ENCODE measurements around the gene PLB1. TPM values are rescaled to one million over a fixed set of nuclear protein-coding genes. Genes with fewer than 3 reads are reported as not detected.

Gene PLB1
- total RNA-seq, 1 donor from 2014 or later, result 2.5 TPM

DNA sequence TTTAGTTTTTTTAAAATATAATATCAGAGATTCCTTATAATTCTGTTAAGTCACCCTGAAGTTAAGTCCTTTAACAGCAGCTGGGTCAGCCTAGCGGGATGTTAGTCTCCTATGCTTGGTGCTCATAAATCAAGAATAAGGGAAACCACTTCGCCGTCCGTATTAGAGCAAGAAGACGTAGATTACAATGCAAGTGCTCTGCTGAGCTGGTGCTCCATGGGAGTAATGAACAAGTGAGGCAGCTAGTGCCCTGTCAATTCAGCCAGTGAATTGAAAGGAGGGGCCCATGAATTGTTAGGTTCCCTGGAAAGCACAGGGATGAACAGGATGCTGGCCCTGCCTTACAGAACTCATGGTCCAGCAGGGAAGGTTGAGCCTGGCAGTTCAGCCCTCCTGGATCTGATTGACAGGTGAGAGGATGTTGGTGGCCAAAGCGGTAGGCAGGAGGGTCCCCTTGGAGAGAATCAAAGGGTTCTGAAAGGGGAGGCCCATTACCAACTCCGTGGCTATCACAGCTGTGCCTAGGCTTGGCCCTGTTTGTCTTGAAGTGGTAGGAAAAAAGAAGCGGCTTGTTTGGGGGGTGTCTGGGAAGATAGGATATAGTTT is 30.8 kb downstream of the PLB1 start:
- intact Hi-C loops (cut with DNase I), result no loop called here

DNA sequence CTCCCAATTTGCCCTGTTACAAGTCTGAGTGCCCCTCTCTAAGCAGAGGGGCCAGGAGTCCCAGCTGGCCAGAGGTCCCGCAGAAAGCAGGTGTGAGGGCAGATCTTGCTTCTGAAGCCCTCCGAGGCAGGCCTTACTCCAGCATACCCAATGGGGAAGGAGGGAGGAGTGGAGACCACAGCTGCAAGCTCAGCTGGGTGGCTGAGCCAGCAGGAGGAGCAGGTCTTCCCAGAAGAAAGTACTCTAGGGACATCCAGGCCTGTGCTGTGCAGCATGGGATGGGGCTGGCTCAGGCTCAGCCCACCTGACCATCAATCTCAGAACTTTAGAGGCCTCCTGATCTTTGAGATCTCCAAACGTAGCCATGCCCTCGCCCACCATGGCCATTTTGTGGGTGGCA is 31.3 kb downstream of the PLB1 start:
- TF ChIP-seq POLR2AphosphoS5 (IDR thresholded peaks at IDR 0.05; ENCODE audit: insufficient read depth in 1 of 2, low read depth in 1 of 2), result no peak
- no peak for TF ChIP-seq POLR2A (IDR thresholded peaks at IDR 0.05)
- TF ChIP-seq, protein P1, sequence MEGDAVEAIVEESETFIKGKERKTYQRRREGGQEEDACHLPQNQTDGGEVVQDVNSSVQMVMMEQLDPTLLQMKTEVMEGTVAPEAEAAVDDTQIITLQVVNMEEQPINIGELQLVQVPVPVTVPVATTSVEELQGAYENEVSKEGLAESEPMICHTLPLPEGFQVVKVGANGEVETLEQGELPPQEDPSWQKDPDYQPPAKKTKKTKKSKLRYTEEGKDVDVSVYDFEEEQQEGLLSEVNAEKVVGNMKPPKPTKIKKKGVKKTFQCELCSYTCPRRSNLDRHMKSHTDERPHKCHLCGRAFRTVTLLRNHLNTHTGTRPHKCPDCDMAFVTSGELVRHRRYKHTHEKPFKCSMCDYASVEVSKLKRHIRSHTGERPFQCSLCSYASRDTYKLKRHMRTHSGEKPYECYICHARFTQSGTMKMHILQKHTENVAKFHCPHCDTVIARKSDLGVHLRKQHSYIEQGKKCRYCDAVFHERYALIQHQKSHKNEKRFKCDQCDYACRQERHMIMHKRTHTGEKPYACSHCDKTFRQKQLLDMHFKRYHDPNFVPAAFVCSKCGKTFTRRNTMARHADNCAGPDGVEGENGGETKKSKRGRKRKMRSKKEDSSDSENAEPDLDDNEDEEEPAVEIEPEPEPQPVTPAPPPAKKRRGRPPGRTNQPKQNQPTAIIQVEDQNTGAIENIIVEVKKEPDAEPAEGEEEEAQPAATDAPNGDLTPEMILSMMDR (IDR thresholded peaks at IDR 0.05), result no peak
- Histone ChIP-seq H3K27me3 (no peaks in the 10 kb centered on the region), H3K4me1 (no peaks in the 10 kb centered on the region), H3K9me3 (no peaks in the 10 kb centered on the region), H3K36me3 (no peaks in the 10 kb centered on the region), H3K4me3 (no peak overlapping the region), H3K27ac (no peak overlapping the region)
- DNase-seq (ENCODE audit: extremely low spot score in 2 of 2), result no peak
- intact Hi-C loops (cut with DNase I), result no loop called here

More for the DNA sequence above, 30.8 kb downstream of the PLB1 start:
- DNase-seq (ENCODE audit: extremely low spot score in 2 of 2), result peak in 1 of 2 donors; percentile 19
- TF ChIP-seq, protein P1 (IDR thresholded peaks at IDR 0.05), result no peak
- TF ChIP-seq POLR2AphosphoS5 (IDR thresholded peaks at IDR 0.05; ENCODE audit: insufficient read depth in 1 of 2, low read depth in 1 of 2) (no peak), POLR2A (IDR thresholded peaks at IDR 0.05) (no peak)
- Histone ChIP-seq H3K36me3 (no peaks in the 10 kb centered on the region), H3K4me1 (no peaks in the 10 kb centered on the region), H3K9me3 (no peaks in the 10 kb centered on the region), H3K27ac (no peak overlapping the region), H3K4me3 (no peak overlapping the region), H3K27me3 (no peaks in the 10 kb centered on the region)

DNA sequence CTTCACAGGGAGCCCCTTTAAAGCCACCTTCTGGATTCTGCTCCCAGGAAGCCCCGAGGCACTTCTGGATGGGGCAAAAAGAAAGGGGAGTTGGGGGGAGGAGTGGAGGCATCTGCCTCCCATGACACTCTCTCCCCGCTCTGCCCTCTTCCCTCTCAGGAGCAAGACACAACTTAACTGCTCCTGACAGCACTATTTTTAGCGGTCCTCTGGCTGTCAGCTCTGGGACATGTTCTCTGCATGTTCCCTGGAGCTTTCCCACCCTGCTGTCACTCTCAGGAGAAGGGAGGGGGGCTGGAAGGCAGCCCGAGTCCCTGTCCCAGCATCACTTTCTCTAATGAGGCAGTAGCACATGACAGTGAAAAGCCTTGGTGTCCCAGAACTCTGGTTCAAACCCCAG is 32.3 kb downstream of the PLB1 start:
- intact Hi-C loops (cut with DNase I), result no loop called here
- no peak for DNase-seq (ENCODE audit: extremely low spot score in 2 of 2)
- no peak for TF ChIP-seq POLR2AphosphoS5 (IDR thresholded peaks at IDR 0.05; ENCODE audit: insufficient read depth in 1 of 2, low read depth in 1 of 2)
- TF ChIP-seq, protein P1 (IDR thresholded peaks at IDR 0.05), result no peak
- no peak for TF ChIP-seq POLR2A (IDR thresholded peaks at IDR 0.05)

DNA sequence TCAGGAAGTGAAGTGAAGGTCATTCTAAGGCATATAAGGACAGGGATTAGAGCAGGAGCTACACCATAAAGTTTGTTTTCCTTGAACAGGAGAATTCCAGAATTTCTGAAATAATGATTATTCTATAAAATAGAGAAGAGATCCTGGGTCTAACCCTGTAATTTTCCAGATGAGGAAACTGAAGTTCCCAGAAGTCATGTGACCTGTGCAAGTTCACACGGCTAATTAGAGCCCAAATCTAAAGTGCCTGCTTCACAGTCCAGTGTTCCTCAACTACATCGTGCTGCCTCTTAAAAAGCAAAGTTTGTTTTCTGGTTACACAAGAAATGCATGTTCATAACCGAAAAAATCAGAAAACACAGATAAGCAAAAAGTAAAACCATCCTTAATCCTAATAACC is 34.9 kb downstream of the PLB1 start:
- Histone ChIP-seq H3K9me3 (no peaks in the 10 kb centered on the region), H3K4me3 (no peak overlapping the region), H3K36me3 (no peaks in the 10 kb centered on the region), H3K4me1 (no peaks in the 10 kb centered on the region), H3K27ac (no peak overlapping the region), H3K27me3 (no peaks in the 10 kb centered on the region)
- intact Hi-C loops (cut with DNase I), result no loop called here
- TF ChIP-seq, protein P1 (IDR thresholded peaks at IDR 0.05), result no peak
- TF ChIP-seq POLR2A (IDR thresholded peaks at IDR 0.05) (no peak), POLR2AphosphoS5 (IDR thresholded peaks at IDR 0.05; ENCODE audit: insufficient read depth in 1 of 2, low read depth in 1 of 2) (no peak)
- DNase-seq (ENCODE audit: extremely low spot score in 2 of 2), result no peak

More for the DNA sequence above, 32.3 kb downstream of the PLB1 start:
- Histone ChIP-seq H3K9me3 (no peaks in the 10 kb centered on the region), H3K36me3 (no peaks in the 10 kb centered on the region), H3K27me3 (no peaks in the 10 kb centered on the region), H3K27ac (no peak overlapping the region), H3K4me3 (no peak overlapping the region), H3K4me1 (no peaks in the 10 kb centered on the region)

DNA sequence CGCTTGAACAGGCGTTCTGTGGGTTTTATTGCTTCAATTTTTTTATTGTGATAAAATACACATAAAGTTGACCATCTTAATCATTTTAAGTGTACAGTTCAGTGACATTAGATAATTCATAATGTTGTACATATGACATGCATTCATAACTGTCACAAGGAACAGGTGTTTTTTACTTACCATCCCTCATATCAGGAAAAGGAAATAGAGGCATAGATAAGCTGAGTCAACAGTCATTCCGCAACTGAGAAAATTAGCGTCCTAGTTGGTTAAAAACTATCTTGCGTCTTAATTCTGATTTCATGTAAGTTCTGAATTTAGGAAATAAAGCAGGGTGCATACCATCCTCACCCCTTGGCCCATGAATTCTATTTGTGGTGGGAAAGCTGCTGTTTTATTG is 36.5 kb downstream of the PLB1 start:
- TF ChIP-seq POLR2AphosphoS5 (IDR thresholded peaks at IDR 0.05; ENCODE audit: insufficient read depth in 1 of 2, low read depth in 1 of 2) (no peak), POLR2A (IDR thresholded peaks at IDR 0.05) (no peak)
- TF ChIP-seq, protein P1 (IDR thresholded peaks at IDR 0.05), result no peak
- Histone ChIP-seq H3K9me3 (no peaks in the 10 kb centered on the region), H3K4me1 (no peaks in the 10 kb centered on the region), H3K27me3 (no peaks in the 10 kb centered on the region), H3K4me3 (no peak overlapping the region), H3K27ac (no peak overlapping the region), H3K36me3 (no peaks in the 10 kb centered on the region)
- no peak for DNase-seq (ENCODE audit: extremely low spot score in 2 of 2)
- intact Hi-C loops (cut with DNase I), result no loop called here
